GM23248 (cell line): ENCODE measurements around the gene KLHL22.

Source experiments
- EZH2 ChIP-seq: fragments of 200-600 bp; sonication (generic); IDR thresholded peaks from 2 replicates; pipeline ENCODE4 v1.6.1; 2018; ENCODE audit warnings: antibody characterized with exemption, mild to moderate bottlenecking; ENCODE audit not compliant: insufficient read depth, poor library complexity, severe bottlenecking
- EZH2phosphoT487 ChIP-seq: fragments of 200-600 bp; sonication (generic); IDR thresholded peaks from 2 replicates; pipeline ENCODE4 v1.6.1; 2018; ENCODE audit warnings: antibody characterized with exemption, moderate library complexity, mild to moderate bottlenecking, low read depth; ENCODE audit not compliant: insufficient read depth

DNA sequence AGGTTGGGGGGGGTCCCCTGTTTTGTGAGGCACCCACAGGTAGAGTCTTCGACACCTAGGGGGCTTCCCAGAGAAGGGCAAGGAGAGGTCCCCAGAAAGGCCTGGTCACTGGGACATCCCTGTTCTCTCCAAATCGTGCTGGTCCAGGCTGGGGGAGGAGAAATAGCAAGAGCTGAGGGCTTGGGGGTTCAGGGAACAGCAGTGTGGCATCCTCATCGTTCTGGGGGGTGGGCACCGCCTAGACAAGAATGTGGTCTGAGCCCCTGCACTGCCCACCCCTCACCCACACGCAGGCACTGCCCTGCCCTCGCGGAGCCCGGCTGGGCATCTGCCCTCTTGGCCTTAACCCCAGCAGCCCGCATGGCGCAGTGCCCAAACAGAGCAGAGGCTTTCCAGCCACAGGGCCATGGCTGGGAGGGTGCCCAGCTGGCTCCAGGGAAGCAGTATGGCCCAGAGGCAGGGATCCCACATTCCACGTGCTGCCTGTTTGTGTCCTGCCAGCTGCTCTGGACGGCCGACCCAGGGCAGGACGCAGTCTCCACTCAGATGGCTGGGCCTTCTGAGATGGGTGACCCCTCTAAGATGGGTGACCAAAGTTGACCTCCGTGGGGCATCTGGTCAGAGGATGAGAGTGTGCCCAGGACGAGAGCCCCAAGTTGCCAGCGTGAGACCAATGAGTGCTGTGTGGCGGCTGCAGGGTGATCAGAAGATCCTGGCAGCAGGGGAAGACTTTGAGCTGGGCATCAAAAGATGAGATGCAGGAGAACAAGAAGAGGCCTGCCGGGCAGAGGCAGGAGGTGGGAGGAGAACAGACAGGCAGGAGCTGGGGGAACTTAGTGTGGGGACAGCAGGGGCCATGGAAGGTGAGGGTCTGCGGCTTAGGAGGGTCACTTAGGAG, 72.3 kb downstream of the KLHL22 start:
- TF ChIP-seq EZH2phosphoT487 (no peak), EZH2 (no peak)
